GM19395 (cell line): ENCODE results near the gene TMEM273.

Source experiments
- ATAC-seq: cut with Tn5 transposase; IDR thresholded peaks from one replicate; pipeline ENCODE4 v1.9.1; 2021; ENCODE audit warnings: mild to moderate bottlenecking, moderate library complexity; ENCODE audit not compliant: unreplicated experiment

TMEM273 gene

GRCh38 chr10:49166484-49167400 is 21.4 kb downstream of the TMEM273 start:
- ATAC-seq: no peak

GRCh38 chr10:49165821-49166483 is 22.2 kb downstream of the TMEM273 start:
- no peak for ATAC-seq

- no peak for ATAC-seq
These were observed 22.9 kb downstream of the TMEM273 start for GRCh38 chr10:49165259-49165658.

- ATAC-seq: peak; percentile 88
These were observed 23.5 kb downstream of the TMEM273 start for GRCh38 chr10:49164559-49165188.

- ATAC-seq: no peak
These were observed 24.4 kb downstream of the TMEM273 start for GRCh38 chr10:49163741-49164140.

- no peak for ATAC-seq
These were observed 25.4 kb downstream of the TMEM273 start for GRCh38 chr10:49162761-49163310.

GRCh38 chr10:49162063-49162462 is 26.1 kb downstream of the TMEM273 start:
- no peak for ATAC-seq

GRCh38 chr10:49161411-49161997 is 26.7 kb downstream of the TMEM273 start:
- ATAC-seq: no peak

GRCh38 chr10:49160814-49161213 is 27.4 kb downstream of the TMEM273 start:
- ATAC-seq: no peak

GRCh38 chr10:49160110-49160509 is 28.1 kb downstream of the TMEM273 start:
- ATAC-seq: no peak

GRCh38 chr10:49158915-49159314 is 29.3 kb downstream of the TMEM273 start:
- no peak for ATAC-seq

- no peak for ATAC-seq
These were observed 29.8 kb downstream of the TMEM273 start for GRCh38 chr10:49158404-49158803.

GRCh38 chr10:49157229-49157628 is 31.0 kb downstream of the TMEM273 start:
- no peak for ATAC-seq

GRCh38 chr10:49154641-49155040 is 33.5 kb downstream of the TMEM273 start:
- no peak for ATAC-seq

GRCh38 chr10:49153971-49154370 is 34.2 kb downstream of the TMEM273 start:
- no peak for ATAC-seq

- no peak for ATAC-seq
These were observed 35.1 kb downstream of the TMEM273 start for GRCh38 chr10:49153115-49153514.

- ATAC-seq: no peak
These were observed 35.5 kb downstream of the TMEM273 start for GRCh38 chr10:49152663-49153062.

GRCh38 chr10:49152037-49152436 is 36.2 kb downstream of the TMEM273 start:
- ATAC-seq: no peak

GRCh38 chr10:49151481-49151880 is 36.7 kb downstream of the TMEM273 start:
- no peak for ATAC-seq

- ATAC-seq: no peak
These were observed 37.2 kb downstream of the TMEM273 start for GRCh38 chr10:49151025-49151445.

GRCh38 chr10:49150426-49150825 is 37.8 kb downstream of the TMEM273 start:
- ATAC-seq: no peak
